Measurements from ENCODE around the gene ALDH3B1. TPM values are rescaled to one million over a fixed set of nuclear protein-coding genes. Genes with fewer than 3 reads are reported as not detected.

The ALDH3B1 gene
- total and polyA plus RNA-seq, 10 of the 15 experiments (the other 5 are each of a cell fraction or from before 2014, with no cell fraction given), result 0.03 to 0.37 (median 0.17) TPM; not detected in 3

DNA sequence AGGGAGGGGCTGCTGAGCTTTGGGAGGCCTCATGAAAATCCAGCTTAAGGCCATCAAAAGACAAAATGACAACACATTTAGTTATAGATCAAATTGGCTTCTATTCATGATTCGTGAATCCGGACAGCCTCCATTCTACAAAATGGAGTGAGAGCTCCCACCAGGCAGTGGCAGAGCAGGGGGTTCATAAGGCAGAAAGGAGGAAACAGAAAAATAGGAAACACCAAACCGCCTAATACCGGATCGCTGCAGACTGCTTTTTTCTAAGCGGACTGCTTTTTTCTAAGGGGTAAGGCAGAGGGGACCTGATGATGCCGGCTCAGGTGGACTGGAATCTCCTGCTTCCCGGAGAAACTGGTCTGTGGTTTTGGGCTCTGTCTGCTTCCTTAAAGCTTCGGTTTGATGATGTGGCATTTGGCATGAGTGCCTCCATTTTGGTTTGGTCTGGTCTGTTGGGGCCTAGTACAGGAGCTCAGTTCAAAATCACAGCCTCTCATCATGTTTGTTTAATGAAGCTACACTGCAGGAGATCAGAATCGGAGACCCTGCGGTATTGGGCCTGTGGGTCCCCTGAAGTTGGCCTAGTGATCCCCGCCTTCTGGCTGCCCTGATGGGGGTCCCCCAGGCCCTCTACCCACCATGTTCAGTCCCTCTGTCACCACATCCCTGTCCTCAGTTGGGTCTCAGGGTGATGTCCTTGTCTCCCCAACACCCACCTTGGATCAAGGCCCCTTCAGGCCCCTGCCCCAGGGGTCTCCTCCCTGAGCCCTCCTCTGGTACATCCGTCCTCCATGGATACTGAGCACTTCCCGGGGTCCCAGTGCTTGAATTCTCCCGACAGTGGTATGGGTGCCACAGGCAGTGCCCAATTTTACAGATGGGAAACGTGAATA is 1.2 kb downstream of the ALDH3B1 start (continued):
- TF ChIP-seq, protein P1, sequence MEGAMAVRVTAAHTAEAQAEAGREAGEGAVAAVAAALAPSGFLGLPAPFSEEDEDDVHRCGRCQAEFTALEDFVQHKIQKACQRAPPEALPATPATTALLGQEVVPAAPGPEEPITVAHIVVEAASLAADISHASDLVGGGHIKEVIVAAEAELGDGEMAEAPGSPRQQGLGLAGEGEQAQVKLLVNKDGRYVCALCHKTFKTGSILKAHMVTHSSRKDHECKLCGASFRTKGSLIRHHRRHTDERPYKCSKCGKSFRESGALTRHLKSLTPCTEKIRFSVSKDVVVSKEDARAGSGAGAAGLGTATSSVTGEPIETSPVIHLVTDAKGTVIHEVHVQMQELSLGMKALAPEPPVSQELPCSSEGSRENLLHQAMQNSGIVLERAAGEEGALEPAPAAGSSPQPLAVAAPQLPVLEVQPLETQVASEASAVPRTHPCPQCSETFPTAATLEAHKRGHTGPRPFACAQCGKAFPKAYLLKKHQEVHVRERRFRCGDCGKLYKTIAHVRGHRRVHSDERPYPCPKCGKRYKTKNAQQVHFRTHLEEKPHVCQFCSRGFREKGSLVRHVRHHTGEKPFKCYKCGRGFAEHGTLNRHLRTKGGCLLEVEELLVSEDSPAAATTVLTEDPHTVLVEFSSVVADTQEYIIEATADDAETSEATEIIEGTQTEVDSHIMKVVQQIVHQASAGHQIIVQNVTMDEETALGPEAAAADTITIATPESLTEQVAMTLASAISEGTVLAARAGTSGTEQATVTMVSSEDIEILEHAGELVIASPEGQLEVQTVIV (IDR thresholded peaks at IDR 0.05; ENCODE audit: borderline replicate concordance, partially characterized antibody), result no peak
- TF ChIP-seq SP1 (IDR thresholded peaks at IDR 0.05; ENCODE audit: low read depth, low read length), result no peak
- no peak for TF ChIP-seq NR2F1 (conservative IDR thresholded peaks at IDR 0.05)
- no peak for TF ChIP-seq YBX1 (IDR thresholded peaks at IDR 0.05)
- TF ChIP-seq, protein P2, sequence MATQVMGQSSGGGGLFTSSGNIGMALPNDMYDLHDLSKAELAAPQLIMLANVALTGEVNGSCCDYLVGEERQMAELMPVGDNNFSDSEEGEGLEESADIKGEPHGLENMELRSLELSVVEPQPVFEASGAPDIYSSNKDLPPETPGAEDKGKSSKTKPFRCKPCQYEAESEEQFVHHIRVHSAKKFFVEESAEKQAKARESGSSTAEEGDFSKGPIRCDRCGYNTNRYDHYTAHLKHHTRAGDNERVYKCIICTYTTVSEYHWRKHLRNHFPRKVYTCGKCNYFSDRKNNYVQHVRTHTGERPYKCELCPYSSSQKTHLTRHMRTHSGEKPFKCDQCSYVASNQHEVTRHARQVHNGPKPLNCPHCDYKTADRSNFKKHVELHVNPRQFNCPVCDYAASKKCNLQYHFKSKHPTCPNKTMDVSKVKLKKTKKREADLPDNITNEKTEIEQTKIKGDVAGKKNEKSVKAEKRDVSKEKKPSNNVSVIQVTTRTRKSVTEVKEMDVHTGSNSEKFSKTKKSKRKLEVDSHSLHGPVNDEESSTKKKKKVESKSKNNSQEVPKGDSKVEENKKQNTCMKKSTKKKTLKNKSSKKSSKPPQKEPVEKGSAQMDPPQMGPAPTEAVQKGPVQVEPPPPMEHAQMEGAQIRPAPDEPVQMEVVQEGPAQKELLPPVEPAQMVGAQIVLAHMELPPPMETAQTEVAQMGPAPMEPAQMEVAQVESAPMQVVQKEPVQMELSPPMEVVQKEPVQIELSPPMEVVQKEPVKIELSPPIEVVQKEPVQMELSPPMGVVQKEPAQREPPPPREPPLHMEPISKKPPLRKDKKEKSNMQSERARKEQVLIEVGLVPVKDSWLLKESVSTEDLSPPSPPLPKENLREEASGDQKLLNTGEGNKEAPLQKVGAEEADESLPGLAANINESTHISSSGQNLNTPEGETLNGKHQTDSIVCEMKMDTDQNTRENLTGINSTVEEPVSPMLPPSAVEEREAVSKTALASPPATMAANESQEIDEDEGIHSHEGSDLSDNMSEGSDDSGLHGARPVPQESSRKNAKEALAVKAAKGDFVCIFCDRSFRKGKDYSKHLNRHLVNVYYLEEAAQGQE (IDR thresholded peaks at IDR 0.05; ENCODE audit: low read depth, low read length), result no peak
- TF ChIP-seq, protein P3, sequence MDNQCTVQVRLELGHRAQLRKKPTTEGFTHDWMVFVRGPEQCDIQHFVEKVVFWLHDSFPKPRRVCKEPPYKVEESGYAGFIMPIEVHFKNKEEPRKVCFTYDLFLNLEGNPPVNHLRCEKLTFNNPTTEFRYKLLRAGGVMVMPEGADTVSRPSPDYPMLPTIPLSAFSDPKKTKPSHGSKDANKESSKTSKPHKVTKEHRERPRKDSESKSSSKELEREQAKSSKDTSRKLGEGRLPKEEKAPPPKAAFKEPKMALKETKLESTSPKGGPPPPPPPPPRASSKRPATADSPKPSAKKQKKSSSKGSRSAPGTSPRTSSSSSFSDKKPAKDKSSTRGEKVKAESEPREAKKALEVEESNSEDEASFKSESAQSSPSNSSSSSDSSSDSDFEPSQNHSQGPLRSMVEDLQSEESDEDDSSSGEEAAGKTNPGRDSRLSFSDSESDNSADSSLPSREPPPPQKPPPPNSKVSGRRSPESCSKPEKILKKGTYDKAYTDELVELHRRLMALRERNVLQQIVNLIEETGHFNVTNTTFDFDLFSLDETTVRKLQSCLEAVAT (IDR thresholded peaks at IDR 0.05), result no peak
- no peak for TF ChIP-seq TCF7 (IDR thresholded peaks at IDR 0.05; ENCODE audit: borderline replicate concordance)
- TF ChIP-seq CEBPZ (IDR thresholded peaks at IDR 0.05; ENCODE audit: low read depth, low read length), result no peak
